HG02678 (cell line): ENCODE results near the gene RFTN2.
A peak's percentile ranks its signal among the peaks of the same experiment; 100 is the strongest.
"Not testable (repeated sequence)": the region's sequence is repeated elsewhere in the genome, so short reads cannot be mapped to it uniquely, and the experiment has no call there.

Experiments used
- ATAC-seq: cut with Tn5 transposase; IDR thresholded peaks from one replicate; pipeline ENCODE4 v1.9.1; 2021; ENCODE audit warnings: mild to moderate bottlenecking, moderate library complexity; ENCODE audit not compliant: unreplicated experiment

The RFTN2 gene

DNA sequence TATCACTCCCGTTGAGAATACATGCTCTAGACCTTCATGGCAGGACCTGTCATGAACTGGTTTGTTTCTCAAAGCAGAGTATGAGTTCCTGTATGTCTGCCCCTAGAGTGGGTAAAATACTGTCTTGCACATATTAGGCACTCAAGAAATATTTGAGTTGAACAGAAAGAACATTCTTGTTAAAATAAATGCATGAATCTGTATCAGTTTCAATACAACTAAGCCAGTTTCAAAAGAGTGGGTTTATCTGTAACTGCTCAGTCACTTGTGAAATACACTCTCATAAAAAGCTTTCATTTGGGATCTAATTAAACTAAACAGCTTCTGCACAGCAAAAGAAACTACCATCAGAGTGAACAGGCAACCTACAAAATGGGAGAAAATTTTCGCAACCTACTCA, 69.2 kb downstream of the RFTN2 start:
- ATAC-seq = peak; percentile 90

DNA sequence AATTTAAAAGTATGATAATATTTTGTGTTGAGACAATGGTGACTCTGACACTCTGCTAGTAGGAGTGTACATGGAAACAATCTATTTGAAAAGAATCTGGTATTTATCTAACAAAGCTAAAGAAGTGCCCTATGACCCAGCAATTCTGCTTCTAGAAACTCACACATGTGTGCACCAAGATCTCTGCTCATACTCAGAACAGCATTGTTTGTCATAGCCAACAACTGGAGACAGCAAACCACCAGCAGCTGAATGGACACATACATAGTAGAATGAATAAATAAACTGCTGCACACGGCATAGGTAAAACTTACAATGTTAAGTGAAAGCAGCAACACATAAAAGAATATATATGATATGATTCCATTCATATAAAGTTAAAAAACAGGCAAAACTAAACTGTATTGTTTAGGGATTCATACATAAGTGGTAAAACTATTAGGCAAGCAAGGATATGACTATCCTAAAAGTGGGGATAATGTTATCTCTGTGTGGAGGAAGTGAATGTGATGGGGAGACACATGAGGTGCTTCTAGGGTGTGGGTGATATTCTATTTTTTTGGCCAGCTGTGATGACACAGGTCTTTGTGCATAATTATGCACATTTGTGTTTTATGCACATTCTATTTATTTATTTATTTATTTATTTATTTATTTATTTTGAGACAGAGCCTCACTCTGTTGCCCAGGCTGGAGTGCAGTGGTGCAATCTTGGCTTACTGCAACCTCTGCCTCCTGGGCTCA, 71.1 kb downstream of the RFTN2 start:
- ATAC-seq = no peak

DNA sequence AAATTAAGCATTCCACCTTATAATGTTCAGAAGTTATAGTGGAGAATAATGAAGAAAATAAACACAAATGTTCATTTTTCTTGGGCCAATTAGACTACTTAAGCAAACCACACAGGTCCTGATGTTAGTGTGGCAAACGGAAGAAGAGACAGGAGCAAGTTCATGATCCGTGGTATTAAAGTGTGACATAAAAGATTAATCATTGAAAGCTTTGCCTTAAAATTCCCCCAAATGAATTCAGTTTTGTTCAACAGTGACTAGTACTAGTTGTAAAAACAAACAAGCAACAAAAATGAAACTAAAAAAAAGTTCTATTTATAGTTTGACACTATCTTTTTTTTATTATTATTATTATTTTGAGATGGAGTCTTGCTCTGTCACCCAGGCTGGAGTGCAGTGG, 73.7 kb downstream of the RFTN2 start:
- ATAC-seq = no peak

DNA sequence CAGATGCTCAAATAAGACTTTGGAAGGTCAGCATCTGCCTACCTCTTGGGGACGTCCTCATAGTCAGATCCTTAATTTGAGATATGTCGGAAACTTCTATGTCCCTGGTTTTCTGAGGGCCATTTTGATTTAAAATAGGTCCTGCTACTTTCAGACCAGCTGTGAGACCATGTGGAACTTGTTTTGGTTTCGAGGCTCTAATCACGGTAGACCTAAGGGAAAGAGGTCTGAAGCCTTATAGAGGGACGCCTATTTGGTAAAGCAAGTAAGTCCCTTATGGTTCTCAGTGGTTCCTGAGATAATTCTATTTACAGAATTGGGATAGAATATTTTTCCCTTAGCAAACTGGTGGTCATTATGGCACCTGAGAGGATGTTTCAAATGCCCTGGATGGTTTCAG, 75.1 kb downstream of the RFTN2 start:
- no peak for ATAC-seq

DNA sequence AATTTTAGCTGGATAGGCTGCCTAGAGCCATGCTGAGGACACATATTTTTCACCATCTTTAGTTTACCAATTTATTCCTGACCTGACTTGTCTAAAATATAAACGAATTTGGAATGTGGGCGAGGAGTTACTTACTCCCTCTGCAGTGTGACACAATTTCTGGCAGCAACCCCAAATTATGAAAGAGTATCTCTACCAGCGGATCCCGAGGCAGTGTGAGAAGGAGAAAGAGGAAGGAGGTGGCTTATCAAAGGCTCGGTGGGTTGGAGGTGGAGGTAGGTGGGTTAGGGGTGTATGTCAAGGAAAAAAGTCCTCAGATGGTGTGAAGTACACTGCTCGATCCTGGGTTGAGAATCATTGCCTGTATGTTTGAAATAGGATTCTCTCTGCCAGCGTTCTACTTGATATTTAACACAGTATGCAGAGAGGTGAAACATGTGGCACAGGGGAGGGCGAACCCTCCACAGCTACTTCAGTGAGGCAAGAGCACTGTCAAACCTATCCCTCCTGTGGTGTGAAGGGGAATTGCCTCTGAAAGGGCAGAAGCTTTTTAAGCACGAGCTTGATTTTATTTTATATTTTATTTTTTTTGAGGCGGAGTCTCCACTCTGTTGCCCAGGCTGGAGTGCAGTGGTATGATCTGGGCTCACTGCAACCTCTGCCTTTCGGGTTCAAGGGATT, 76.0 kb downstream of the RFTN2 start:
- ATAC-seq = peak; percentile 64

DNA sequence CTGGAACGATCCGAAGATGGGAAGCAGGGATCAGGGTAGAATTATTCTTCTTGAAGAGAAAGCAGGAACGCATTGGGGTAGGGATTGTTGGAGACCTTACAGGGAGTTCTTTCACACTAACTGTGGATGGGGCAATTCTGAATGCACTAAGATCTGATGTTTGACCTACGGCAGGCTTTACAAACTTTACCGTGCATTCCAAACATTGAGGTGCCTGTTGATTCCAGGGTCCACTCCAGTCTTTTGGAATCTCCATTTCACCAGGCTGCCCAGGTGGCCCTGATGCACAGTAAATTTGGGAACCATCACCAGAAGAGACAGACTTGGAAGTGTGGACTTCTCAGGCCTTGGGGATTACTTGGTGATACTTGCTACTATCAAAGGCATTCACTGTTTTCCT, 76.9 kb downstream of the RFTN2 start:
- no peak for ATAC-seq

DNA sequence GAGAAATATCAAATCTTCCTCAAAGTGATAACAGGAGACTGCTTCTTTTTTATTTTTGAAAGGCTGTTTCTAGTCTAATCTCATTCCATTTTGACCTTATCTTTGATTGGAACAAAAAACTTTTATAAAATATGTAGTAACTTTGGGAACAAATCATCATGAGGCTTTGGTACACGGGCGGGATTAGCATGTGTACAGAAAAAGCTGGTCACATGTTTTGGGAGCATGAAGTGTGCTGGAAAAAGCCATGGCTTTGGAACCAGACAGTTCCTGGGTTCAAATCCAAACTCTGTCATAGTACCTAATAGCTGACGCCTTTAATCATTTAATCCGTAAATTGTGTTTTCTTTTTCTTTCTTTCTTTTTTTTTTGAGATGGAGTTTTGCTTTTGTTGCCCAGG, 78.2 kb downstream of the RFTN2 start:
- ATAC-seq = no peak

DNA sequence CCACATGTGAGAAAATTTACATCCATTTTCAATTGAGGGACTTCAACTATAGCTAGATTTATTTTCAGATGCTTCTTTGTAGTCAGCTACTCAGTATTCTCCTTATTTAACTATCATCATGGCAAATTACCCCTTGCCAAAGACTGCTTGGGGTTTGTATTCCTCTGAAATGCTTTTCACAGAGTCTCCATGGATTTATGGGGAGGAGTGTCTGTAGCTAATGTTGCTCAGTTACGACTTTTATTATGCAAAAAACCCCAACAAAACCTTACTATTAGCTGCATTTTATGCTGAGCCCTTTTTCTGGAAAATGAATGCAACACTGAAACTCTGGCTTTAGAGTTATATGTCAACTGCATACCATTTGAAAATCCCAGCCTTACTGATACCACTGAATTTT, 78.6 kb downstream of the RFTN2 start:
- no peak for ATAC-seq

DNA sequence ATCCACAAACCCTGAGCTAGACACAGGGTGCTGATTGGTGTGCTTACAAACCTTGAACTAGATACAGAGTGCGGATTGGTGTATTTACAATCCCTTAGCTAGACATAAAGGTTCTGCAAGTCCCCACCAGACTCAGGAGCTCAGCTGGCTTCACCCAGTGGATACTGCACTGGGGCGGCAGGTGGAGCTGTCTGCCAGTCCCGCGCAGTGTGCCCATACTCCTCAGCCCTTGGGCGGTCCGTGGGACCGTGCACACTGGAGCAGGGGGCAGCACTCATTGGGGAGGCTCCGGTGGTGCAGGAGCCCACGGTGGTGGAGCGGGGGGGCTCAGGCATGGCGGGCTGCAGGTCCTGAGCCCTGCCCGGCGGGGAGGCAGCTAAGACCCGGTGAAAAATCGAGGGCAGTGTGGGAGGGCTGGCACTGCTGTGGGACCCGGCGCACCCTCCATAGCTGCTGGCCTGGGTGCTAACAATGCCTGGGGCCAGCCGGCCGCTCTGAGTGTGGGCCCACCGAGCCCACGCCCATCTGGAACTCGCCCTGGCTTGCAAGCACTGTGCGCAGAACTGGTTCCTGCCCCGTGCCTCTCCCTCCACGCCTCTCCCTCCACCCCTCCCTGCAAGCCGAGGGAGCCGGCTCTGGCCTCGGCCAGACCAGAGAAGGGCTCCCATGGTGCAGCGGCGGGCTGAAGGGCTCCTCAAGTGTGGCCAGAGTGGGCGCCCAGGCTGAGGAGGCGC, 83.9 kb downstream of the RFTN2 start:
- no peak for ATAC-seq

DNA sequence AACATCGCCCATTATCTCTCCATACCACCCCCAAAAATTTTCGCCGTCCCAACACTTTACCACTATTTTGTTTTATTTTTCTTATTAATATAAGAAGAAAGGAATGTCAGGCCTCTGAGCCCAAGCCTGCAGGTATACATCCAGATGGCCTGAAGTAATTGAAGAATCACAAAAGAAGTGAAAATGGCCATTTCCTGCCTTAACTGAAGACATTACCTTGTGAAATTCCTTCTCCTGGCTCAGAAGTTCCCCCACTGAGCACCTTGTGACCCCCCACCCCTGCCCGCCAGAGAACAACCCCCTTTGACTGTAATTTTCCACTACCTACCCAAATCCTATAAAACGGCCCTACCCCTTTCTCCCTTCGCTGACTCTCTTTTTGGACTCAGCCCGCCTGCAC, 88.1 kb downstream of the RFTN2 start:
- not testable (repeated sequence) for ATAC-seq

DNA sequence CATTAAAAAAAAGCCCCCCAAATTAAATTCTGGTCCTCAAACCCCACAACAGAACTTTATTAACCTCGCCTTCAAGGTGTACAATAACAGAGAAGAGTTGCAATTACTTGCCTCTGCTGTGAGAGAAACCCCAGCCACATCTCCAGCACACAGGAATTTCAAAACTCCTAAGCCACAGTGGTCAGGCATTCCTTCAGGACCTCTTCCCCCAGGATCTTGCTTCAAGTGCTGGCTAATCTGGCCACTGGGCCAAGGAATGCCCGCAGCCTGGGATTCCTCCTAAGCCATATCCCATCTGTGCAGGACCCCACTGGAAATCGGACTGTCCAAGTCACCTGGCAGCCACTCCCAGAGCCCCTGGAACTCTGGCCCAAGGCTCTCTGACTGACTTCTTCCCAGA, 95.2 kb downstream of the RFTN2 start:
- not testable (repeated sequence) for ATAC-seq

DNA sequence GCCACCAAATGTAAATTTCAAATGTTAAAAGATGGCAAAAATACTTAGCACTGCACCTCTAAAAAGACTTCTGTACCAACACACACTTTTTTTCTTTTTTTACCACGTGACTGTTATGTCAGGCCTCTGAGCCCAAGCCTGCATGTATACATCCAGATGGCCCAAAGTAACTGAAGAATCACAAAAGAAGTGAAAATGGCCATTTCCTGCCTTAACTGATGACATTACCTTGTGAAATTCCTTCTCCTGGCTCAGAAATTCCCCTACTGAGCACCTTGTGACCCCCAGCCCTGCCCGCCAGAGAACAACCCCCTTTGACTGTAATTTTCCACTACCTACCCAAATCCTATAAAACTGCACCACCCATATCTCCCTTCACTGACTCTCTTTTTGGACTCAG, 97.1 kb downstream of the RFTN2 start:
- ATAC-seq = not testable (repeated sequence)

DNA sequence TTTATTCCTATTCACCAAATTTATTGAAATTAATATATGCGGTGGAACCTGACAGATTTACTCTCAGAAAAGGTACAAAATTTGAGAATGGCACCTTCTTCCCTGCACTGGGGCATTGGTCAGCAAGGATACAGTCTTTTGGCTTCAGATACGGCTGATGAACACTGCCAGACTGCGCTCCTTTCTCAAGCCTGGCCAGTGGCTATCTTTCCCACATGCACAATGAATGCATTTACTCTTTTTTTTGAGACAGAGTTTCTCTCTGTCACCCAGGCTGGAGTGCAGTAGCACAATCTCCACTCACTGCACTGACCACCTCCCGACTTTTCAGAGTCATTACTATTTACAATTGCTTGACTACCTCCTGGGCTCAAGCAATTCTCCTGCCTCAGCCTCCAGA, 97.9 kb downstream of the RFTN2 start:
- ATAC-seq = no peak

DNA sequence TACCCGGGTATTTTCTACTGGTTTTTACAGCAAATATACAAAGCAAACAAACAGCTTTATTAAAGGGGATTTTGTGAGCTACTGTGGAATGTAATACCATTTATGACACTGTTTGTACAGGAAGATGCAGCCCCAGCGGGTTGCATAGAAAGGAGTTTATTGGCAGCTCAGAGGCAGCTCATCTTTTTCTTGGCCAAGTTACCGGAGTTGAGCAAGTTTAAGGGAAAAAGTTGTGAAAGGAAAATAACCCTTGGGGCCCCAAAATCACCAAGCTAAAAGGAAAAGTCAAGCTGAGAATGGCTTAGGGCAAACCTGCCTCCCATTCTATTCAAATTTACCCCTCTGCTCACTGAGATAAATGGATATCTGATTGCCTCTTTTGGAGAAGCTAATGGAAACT, 98.8 kb downstream of the RFTN2 start:
- no peak for ATAC-seq

DNA sequence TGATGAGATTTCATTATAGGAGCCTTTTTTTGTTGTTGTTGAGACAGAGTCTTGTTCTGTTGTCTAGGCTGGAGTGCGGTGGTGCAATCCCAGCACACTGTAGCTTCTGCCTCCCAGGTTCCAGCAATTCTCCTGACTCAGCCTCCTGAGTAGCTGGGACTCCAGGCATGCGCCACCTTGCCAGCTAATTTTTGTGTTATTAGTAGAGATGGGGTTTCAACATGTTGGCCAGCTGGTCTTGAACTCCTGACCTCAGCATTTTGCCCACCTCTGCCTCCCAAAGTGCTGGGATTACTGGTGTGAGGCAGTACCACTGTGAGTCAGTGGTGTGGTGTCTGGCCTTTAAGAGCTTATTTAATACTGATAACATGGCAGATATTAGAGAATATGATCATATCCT, 99.4 kb downstream of the RFTN2 start:
- ATAC-seq = no peak

DNA sequence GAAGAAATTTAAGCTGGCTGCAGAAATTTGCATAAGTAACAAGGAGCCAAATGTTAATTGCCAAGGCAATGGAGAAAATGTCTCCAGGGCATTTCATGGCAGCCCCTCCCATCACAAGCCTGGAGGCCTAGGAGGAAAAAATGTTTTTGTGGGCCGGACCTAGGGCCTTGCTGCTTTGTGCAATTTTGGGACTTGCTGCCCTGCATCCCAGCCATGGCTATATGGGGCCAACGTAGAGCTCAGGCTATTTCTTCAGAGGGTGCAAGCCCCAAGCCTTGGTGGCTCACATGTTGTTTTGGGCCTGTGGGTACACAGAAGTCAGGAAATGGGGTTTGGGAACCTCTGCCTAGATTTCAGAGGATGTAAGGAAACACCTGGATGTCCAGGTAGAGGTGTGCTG, 101.8 kb downstream of the RFTN2 start:
- ATAC-seq = no peak

DNA sequence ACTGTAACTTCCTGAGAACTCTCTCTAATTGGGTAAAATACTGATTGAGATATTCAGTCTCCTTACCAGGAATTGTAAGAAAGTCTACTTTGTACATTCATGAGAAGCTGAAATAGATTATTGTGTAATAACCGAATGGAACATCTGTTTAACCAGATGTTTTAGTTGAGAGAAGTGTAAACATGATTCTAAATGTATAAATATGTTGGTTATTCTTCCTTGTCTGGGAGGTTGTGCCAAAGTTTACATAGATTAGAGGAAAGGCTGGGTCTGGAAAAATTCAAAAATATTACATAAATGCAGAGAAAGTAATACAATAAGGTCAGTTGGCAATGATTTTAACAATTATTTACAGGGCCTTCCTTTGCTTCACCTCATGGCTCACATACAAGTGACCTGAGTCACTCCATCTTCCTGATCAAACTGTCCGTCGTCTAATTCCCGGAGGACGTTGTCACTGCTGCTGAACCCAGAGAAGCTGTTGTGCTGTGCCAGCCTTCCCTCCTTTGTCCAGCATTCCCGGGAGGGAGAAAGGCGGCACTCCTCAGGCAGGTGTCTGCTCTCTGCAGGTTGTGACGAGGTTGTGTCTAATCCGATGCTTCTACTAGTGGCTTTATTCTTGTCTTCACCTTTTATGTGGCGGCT, 103.6 kb downstream of the RFTN2 start:
- ATAC-seq = no peak

DNA sequence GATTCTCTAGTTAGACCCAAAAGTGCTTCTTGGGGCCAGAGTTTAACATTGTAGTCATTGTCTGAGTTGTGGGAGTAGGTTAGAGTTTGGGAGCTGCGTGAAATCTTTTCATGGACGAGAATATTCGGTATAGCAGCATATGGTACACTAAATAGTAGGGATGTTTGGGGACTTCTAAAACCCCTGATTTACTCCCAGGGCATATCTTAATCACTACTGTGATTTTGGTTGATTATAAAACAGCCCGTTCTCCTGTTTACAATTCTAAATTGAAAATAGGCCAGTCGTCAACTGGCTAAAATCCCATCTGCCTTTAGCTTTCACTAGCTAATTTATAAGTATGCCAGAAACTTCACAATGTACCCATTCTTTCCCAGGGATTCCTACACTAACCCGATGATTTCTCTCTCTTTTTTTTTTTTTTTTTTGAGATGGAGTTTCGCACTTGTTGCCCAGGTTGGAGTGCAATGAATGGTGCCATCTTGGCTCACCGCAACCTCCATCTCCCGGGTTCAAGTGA, 115.2 kb downstream of the RFTN2 start:
- no peak for ATAC-seq

DNA sequence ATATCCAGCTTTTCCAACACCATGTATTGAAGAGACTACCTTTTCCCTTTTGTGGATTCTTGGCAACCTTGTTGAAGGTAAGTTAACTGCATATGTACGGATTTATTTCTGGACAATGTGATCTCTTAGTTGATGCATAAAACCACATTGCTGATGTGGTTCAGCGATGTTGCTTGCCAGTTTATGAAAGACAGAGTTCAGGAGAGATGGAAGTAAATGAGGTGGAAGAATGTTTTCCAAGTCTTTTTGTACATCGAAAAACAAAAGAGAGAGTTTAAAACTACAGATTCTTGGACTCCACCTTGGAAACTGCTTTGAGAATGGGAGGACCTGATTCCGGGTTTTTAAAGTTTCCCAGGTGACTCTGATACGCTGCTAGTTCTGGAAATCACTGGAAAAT, 115.7 kb downstream of the RFTN2 start:
- ATAC-seq = no peak

DNA sequence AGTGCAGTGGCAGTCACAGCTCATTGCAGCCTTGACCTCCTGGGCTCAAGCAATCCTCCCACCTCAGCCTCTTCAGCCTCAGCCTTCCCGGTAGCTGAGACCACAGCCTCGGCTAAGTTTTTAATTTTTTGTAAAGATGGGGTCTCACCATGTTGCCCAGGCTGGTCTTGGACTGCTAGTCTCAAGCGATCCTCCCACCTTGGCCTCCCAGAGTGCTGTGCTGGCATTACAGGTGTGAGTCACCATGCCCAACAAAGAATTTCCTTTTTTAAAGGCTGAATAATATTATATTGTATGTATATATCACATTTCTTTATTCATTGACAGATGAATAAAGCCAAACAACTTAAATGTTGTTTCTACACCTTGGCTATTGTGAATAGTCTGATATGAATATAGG, 117.0 kb downstream of the RFTN2 start:
- ATAC-seq = no peak

DNA sequence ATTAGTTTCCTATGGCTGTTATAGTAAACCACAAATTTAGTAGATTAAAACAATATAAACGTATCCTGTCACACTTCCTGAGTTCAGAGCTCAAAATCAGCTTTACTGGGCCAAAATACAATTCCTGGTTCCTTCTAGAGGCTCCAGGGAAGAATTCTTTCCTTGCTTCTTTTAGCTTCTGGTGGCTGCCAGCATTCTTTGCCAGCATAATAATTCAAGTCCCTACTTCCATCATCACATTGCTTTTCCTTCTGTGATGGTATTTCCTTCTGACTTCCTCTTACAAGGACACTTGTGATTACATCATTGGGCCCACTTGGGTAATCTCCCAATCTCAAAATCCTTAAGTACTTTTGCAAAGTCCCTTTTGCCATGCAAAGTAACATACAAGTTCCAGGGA, 118.9 kb downstream of the RFTN2 start:
- no peak for ATAC-seq
